Erythroblast (primary cell): Measurements from ENCODE around the gene LRRC4B.

Experiments used
- GATA1 ChIP-seq: IDR thresholded peaks from 2 replicates; pipeline ENCODE4 v1.6.1; 2011; ENCODE audit warnings: low read depth, mild to moderate bottlenecking, control low read depth, low read length, moderate library complexity
- POLR2A ChIP-seq: IDR thresholded peaks from 2 replicates; pipeline ENCODE4 v1.6.1; 2011; ENCODE audit warnings: mild to moderate bottlenecking, low read length

GRCh38 chr19:50549927-50550593 lies 18.2 kb downstream of the LRRC4B start:
- TF ChIP-seq POLR2A (no peak), GATA1 (no peak)
